ENCODE results near the gene IFT52.
"Not testable (repeated sequence)": the region's sequence is repeated elsewhere in the genome, so short reads cannot be mapped to it uniquely, and the experiment has no call there.

- TF ChIP-seq RNF2 (IDR thresholded peaks at IDR 0.05; ENCODE audit: borderline replicate concordance, low read depth, low read length, missing control alignments, poor library complexity, severe bottlenecking); MAFK (IDR thresholded peaks at IDR 0.05; ENCODE audit: low read depth, low read length); JUND (IDR thresholded peaks at IDR 0.05; ENCODE audit: low read length); RBBP5 (IDR thresholded peaks at IDR 0.05; ENCODE audit: borderline replicate concordance, low read depth, low read length); CTCF (IDR thresholded peaks at IDR 0.05; ENCODE audit: control extremely low read depth in 1 of 3, insufficient read depth in 1 of 3, low read depth in 1 of 3, low read length in 3 of 3); RXRA (IDR thresholded peaks at IDR 0.05; ENCODE audit: insufficient read depth, low read depth, low read length); KDM5A (IDR thresholded peaks at IDR 0.05; ENCODE audit: low read length); CHD1 (IDR thresholded peaks at IDR 0.05; ENCODE audit: low read depth, low read length); SIX5 (IDR thresholded peaks at IDR 0.05; ENCODE audit: low read depth, low read length); GABPA (IDR thresholded peaks at IDR 0.05; ENCODE audit: borderline replicate concordance, insufficient read depth, low read length); MAX (IDR thresholded peaks at IDR 0.05); BCL11A (IDR thresholded peaks at IDR 0.05; ENCODE audit: low read depth in 2 of 2, low read length in 2 of 2); SUZ12 (IDR thresholded peaks at IDR 0.05; ENCODE audit: low read length): not testable (repeated sequence)
Measured at GRCh38 chr20:43651650-43652184, 61.0 kb downstream of the IFT52 start.

All from H1 (cell line).